Natural killer cell (primary cell): ENCODE results near the gene PHF11. TPM values are rescaled to one million over a fixed set of nuclear protein-coding genes. Genes with fewer than 3 reads are reported as not detected.

Experiments
- ATAC-seq, 3 donors: fragments of 150-1000 bp in 2 of 3; fragments of 200-7000 bp in 1 of 3; cut with Tn5 transposase; 1 replicate in 1 of 3; 2 replicates in 2 of 3; pipeline ENCODE4 v1.10.0; 2021; ENCODE audit warnings: mild to moderate bottlenecking in 2 of 3, moderate library complexity in 2 of 3
- DNase-seq, 2 donors: peaks; one replicate each; pipeline versions ENCODE4 v3.0.0 to v3.0.0-alpha.2; 2013 to 2021; ENCODE audit warnings: mixed read lengths in 1 of 2
- H3K27ac ChIP-seq: one replicate; pipeline ENCODE4 v1.5.1; 2013; ENCODE audit warnings: mild to moderate bottlenecking, low read length
- H3K27me3 ChIP-seq: one replicate; pipeline ENCODE4 v1.6.1; 2013; ENCODE audit warnings: low read length; ENCODE audit not compliant: control insufficient read depth, insufficient read depth
- H3K36me3 ChIP-seq: one replicate; pipeline ENCODE4 v1.6.1; 2013; ENCODE audit warnings: low read length; ENCODE audit not compliant: control insufficient read depth, insufficient read depth
- H3K4me1 ChIP-seq: one replicate; pipeline ENCODE4 v1.6.1; 2013; ENCODE audit warnings: low read length; ENCODE audit not compliant: control insufficient read depth, insufficient read depth
- H3K4me3 ChIP-seq: one replicate; pipeline ENCODE4 v1.5.1; 2013; ENCODE audit warnings: low read length
- H3K9me3 ChIP-seq: one replicate; pipeline ENCODE4 v1.6.1; 2013; ENCODE audit warnings: low read length; ENCODE audit not compliant: control insufficient read depth, insufficient read depth
- H3K27ac Mint-ChIP-seq, 2 donors: one replicate each; pipeline ENCODE4 v1.8.0; 2022; ENCODE audit warnings: mild to moderate bottlenecking in 2 of 2, mixed read lengths in 2 of 2, moderate library complexity in 1 of 2
- H3K27me3 Mint-ChIP-seq, 2 donors: one replicate each; pipeline ENCODE4 v1.8.0; 2022; ENCODE audit warnings: low read depth in 2 of 2, mixed read lengths in 2 of 2
- H3K36me3 Mint-ChIP-seq: one replicate; pipeline ENCODE4 v1.8.0; 2022; ENCODE audit warnings: mixed read lengths
- H3K4me1 Mint-ChIP-seq, 2 donors: one replicate each; pipeline ENCODE4 v1.8.0; 2022; ENCODE audit warnings: mixed read lengths in 2 of 2
- H3K4me3 Mint-ChIP-seq: one replicate; pipeline ENCODE4 v1.8.0; 2022; ENCODE audit warnings: mild to moderate bottlenecking, moderate library complexity, mixed read lengths
- H3K9me3 Mint-ChIP-seq, 2 donors: one replicate each; pipeline ENCODE4 v1.8.0; 2022; ENCODE audit warnings: mixed read lengths in 2 of 2
- WGBS: methylation state at CpG from one replicate; pipeline ENCODE4 v1.1.7; 2013; ENCODE audit warnings: missing lambda C conversion rate; ENCODE audit not compliant: insufficient coverage; 5-methylcytosine and 5-hydroxymethylcytosine counted together
- intact Hi-C: fragments of 100-400 bp; cut with micrococcal nuclease; formaldehyde crosslinking; loops from one replicate; pipeline ENCODE4 v1.14.2; 2022
- total RNA-seq, 4 donors: library from RNA; stranded (reverse); fragments of 120-200 nt in 1 of 4; gene quantifications; one replicate each; pipeline versions ENCODE4 v1.2.3 to v1.2.4, GENCODE V29; 2013 to 2022
- TF ChIP-seq, protein P1 (sequence below): fragments of 200-600 bp; IDR thresholded peaks from one replicate; pipeline ENCODE4 v1.8.0; 2022; ENCODE audit warnings: antibody characterized with exemption

Gene PHF11
- total RNA-seq, 3 donors from 2014 or later (not counting 1 experiment from before 2014, with no cell fraction given) = 89.0 to 113 (median 111) TPM

- no peaks in the 10 kb centered on the region for H3K27me3 ChIP-seq
- H3K4me1 ChIP-seq = peaks cover 8% of the 10 kb centered on the region
- Mint-ChIP-seq H3K4me3 (no peak overlapping the region), H3K36me3 (peaks cover 7% of the 10 kb centered on the region), H3K27ac (peak overlapping the region; percentile 54 to 80), H3K9me3 (no peaks in the 10 kb centered on the region), H3K27me3 (no peaks in the 10 kb centered on the region), H3K4me1 (peaks cover 5 to 18% of the 10 kb centered on the region in 2 donors)
- TF ChIP-seq, protein P1, sequence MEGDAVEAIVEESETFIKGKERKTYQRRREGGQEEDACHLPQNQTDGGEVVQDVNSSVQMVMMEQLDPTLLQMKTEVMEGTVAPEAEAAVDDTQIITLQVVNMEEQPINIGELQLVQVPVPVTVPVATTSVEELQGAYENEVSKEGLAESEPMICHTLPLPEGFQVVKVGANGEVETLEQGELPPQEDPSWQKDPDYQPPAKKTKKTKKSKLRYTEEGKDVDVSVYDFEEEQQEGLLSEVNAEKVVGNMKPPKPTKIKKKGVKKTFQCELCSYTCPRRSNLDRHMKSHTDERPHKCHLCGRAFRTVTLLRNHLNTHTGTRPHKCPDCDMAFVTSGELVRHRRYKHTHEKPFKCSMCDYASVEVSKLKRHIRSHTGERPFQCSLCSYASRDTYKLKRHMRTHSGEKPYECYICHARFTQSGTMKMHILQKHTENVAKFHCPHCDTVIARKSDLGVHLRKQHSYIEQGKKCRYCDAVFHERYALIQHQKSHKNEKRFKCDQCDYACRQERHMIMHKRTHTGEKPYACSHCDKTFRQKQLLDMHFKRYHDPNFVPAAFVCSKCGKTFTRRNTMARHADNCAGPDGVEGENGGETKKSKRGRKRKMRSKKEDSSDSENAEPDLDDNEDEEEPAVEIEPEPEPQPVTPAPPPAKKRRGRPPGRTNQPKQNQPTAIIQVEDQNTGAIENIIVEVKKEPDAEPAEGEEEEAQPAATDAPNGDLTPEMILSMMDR = no peak
- peaks cover 24% of the 10 kb centered on the region for H3K36me3 ChIP-seq
- ATAC-seq = peak in 1 of 3 donors; percentile 36
- intact Hi-C loops = no loop called here
- H3K4me3 ChIP-seq = no peak overlapping the region
- no peak for DNase-seq
- H3K9me3 ChIP-seq = no peaks in the 10 kb centered on the region
- WGBS = 29% methylated on average over 6 of the region's 7 CpGs
- H3K27ac ChIP-seq = peak overlapping the region; percentile 52
Observed at GRCh38 chr13:49530457-49530856, 34.7 kb downstream of the PHF11 start.

GRCh38 chr13:49532593-49532992 lies 36.8 kb downstream of the PHF11 start:
- WGBS = 60% methylated on average over 1 of the region's 1 CpG
- no peaks in the 10 kb centered on the region for H3K27me3 ChIP-seq
- H3K27ac ChIP-seq = no peak overlapping the region
- H3K36me3 Mint-ChIP-seq = peaks cover 7% of the 10 kb centered on the region
- intact Hi-C loops = no loop called here
- no peak overlapping the region for H3K4me3 ChIP-seq
- DNase-seq (no peak), ATAC-seq (no peak)
- peaks cover 5 to 18% of the 10 kb centered on the region in 2 donors for H3K4me1 Mint-ChIP-seq
- peaks cover 15% of the 10 kb centered on the region for H3K36me3 ChIP-seq
- no peaks in the 10 kb centered on the region for H3K9me3 ChIP-seq
- no peak overlapping the region for H3K4me3 Mint-ChIP-seq
- no peak overlapping the region for H3K27ac Mint-ChIP-seq
- H3K27me3 Mint-ChIP-seq = no peaks in the 10 kb centered on the region
- no peaks in the 10 kb centered on the region for H3K9me3 Mint-ChIP-seq
- peaks cover 8% of the 10 kb centered on the region for H3K4me1 ChIP-seq
- TF ChIP-seq, protein P1 = no peak

- Histone ChIP-seq H3K27me3 (no peaks in the 10 kb centered on the region), H3K36me3 (peaks cover 14% of the 10 kb centered on the region), H3K4me1 (peaks cover 8% of the 10 kb centered on the region), H3K27ac (no peak overlapping the region), H3K4me3 (no peak overlapping the region), H3K9me3 (no peaks in the 10 kb centered on the region)
- Mint-ChIP-seq H3K27ac (no peak overlapping the region), H3K4me3 (no peak overlapping the region), H3K36me3 (peaks cover 11% of the 10 kb centered on the region), H3K9me3 (no peaks in the 10 kb centered on the region), H3K4me1 (peaks cover 5 to 18% of the 10 kb centered on the region in 2 donors), H3K27me3 (no peaks in the 10 kb centered on the region)
- TF ChIP-seq, protein P1 = no peak
- ATAC-seq = no peak
- no peak for DNase-seq
- intact Hi-C loops = no loop called here
Observed at GRCh38 chr13:49533011-49533410, 37.3 kb downstream of the PHF11 start.

DNA sequence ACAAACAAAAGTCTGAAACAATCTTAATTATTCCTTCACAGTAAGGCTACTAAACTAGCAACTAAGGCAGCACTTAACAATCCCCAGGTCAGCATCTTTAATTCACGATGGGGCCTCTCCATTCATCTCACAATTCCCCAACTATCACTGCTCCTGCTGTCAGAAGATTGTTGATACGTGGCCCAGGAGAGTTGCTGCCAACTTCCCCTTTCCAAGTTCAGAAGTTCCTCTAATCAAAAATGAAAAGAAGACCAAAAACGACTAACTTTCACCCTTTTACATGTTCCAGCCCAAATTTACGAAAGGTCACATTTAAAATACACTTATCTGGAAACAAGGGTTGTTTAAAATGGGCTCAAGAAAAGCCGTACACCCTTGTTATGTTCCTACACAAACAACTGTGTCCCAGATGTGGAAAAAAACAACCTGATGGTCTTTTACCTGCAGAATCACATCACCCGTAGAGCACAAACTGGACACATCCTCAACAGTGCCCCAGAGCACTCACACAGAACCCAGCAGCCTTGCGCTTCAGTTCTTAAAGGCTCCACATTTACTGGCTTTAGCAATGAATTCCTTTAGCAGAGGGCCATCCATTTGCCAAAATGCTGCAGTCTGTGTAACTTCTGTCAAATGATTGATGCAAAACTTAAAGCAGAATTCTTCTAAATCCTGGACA lies 38.0 kb downstream of the PHF11 start:
- Histone ChIP-seq H3K27me3 (no peaks in the 10 kb centered on the region), H3K36me3 (peaks cover 10% of the 10 kb centered on the region), H3K9me3 (no peaks in the 10 kb centered on the region), H3K27ac (peak overlapping the region; percentile 22), H3K4me1 (peaks cover 8% of the 10 kb centered on the region), H3K4me3 (no peak overlapping the region)
- peaks cover 11% of the 10 kb centered on the region for H3K36me3 Mint-ChIP-seq
- intact Hi-C loops = no loop called here
- TF ChIP-seq, protein P1 = no peak
- H3K27me3 Mint-ChIP-seq = no peaks in the 10 kb centered on the region
- ATAC-seq (no peak), DNase-seq (no peak)
- peak overlapping the region in 1 of 2 donors; percentile 36 for H3K27ac Mint-ChIP-seq
- H3K9me3 Mint-ChIP-seq = no peaks in the 10 kb centered on the region
- WGBS = 38% methylated on average over 7 of the region's 7 CpGs
- H3K4me3 Mint-ChIP-seq = no peak overlapping the region
- H3K4me1 Mint-ChIP-seq = peaks cover 5 to 18% of the 10 kb centered on the region in 2 donors
